Natural killer cell (primary cell): ENCODE results near the gene ANKRD11. TPM values are rescaled to one million over a fixed set of nuclear protein-coding genes. Genes with fewer than 3 reads are reported as not detected.

Experiments used
- ATAC-seq, 3 donors: fragments of 150-1000 bp in 2 of 3; fragments of 200-7000 bp in 1 of 3; cut with Tn5 transposase; 1 replicate in 1 of 3; 2 replicates in 2 of 3; pipeline ENCODE4 v1.10.0; 2021; ENCODE audit warnings: mild to moderate bottlenecking in 2 of 3, moderate library complexity in 2 of 3
- DNase-seq, 2 donors: peaks; one replicate each; pipeline versions ENCODE4 v3.0.0 to v3.0.0-alpha.2; 2013 to 2021; ENCODE audit warnings: mixed read lengths in 1 of 2
- H3K27ac ChIP-seq: one replicate; pipeline ENCODE4 v1.5.1; 2013; ENCODE audit warnings: mild to moderate bottlenecking, low read length
- H3K27me3 ChIP-seq: one replicate; pipeline ENCODE4 v1.6.1; 2013; ENCODE audit warnings: low read length; ENCODE audit not compliant: control insufficient read depth, insufficient read depth
- H3K36me3 ChIP-seq: one replicate; pipeline ENCODE4 v1.6.1; 2013; ENCODE audit warnings: low read length; ENCODE audit not compliant: control insufficient read depth, insufficient read depth
- H3K4me1 ChIP-seq: one replicate; pipeline ENCODE4 v1.6.1; 2013; ENCODE audit warnings: low read length; ENCODE audit not compliant: control insufficient read depth, insufficient read depth
- H3K4me3 ChIP-seq: one replicate; pipeline ENCODE4 v1.5.1; 2013; ENCODE audit warnings: low read length
- H3K9me3 ChIP-seq: one replicate; pipeline ENCODE4 v1.6.1; 2013; ENCODE audit warnings: low read length; ENCODE audit not compliant: control insufficient read depth, insufficient read depth
- H3K27ac Mint-ChIP-seq, 2 donors: one replicate each; pipeline ENCODE4 v1.8.0; 2022; ENCODE audit warnings: mild to moderate bottlenecking in 2 of 2, mixed read lengths in 2 of 2, moderate library complexity in 1 of 2
- H3K27me3 Mint-ChIP-seq, 2 donors: one replicate each; pipeline ENCODE4 v1.8.0; 2022; ENCODE audit warnings: low read depth in 2 of 2, mixed read lengths in 2 of 2
- H3K36me3 Mint-ChIP-seq: one replicate; pipeline ENCODE4 v1.8.0; 2022; ENCODE audit warnings: mixed read lengths
- H3K4me1 Mint-ChIP-seq, 2 donors: one replicate each; pipeline ENCODE4 v1.8.0; 2022; ENCODE audit warnings: mixed read lengths in 2 of 2
- H3K4me3 Mint-ChIP-seq: one replicate; pipeline ENCODE4 v1.8.0; 2022; ENCODE audit warnings: mild to moderate bottlenecking, moderate library complexity, mixed read lengths
- H3K9me3 Mint-ChIP-seq, 2 donors: one replicate each; pipeline ENCODE4 v1.8.0; 2022; ENCODE audit warnings: mixed read lengths in 2 of 2
- WGBS: methylation state at CpG from one replicate; pipeline ENCODE4 v1.1.7; 2013; ENCODE audit warnings: missing lambda C conversion rate; ENCODE audit not compliant: insufficient coverage; 5-methylcytosine and 5-hydroxymethylcytosine counted together
- intact Hi-C: fragments of 100-400 bp; cut with micrococcal nuclease; formaldehyde crosslinking; loops from one replicate; pipeline ENCODE4 v1.14.2; 2022
- total RNA-seq, 4 donors: library from RNA; stranded (reverse); fragments of 120-200 nt in 1 of 4; gene quantifications; one replicate each; pipeline versions ENCODE4 v1.2.3 to v1.2.4, GENCODE V29; 2013 to 2022
- TF ChIP-seq, protein P1 (sequence below): fragments of 200-600 bp; IDR thresholded peaks from one replicate; pipeline ENCODE4 v1.8.0; 2022; ENCODE audit warnings: antibody characterized with exemption

The ANKRD11 gene
- total RNA-seq, 3 donors from 2014 or later (not counting 1 experiment from before 2014, with no cell fraction given) = 230 to 299 (median 287) TPM

DNA sequence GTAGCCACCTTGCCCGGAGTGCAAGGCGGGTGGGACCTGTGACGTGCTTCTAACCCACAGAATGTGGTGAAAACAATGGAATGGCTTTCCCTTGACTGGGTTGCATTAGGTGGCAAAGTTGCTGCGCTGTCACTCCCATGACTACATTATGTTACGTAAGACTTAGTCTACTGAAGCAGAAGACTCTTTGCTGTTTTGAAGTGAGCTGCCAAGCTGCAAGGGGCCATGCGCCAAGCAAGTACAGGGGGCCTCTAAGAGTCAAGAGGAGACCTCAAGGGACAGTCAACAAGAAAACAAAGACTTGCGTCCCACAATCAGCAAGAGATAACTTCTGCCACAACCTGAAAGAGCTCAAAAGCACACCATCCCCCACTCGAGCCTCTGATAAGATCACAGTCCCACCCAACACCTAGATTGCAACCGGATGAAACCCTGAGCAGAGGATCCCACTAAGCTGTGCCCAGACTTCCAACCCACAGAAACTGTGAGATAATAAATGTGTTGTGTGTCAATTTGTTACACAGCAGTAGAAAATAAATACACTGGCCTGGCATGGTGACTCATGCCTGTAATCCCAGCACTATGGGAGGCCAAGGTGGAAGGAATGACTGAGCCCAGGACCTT is 16.5 kb downstream of the ANKRD11 start:
- intact Hi-C loops = no loop called here
- Histone ChIP-seq H3K9me3 (peaks cover 4% of the 10 kb centered on the region), H3K4me1 (peaks cover 79% of the 10 kb centered on the region), H3K27me3 (no peaks in the 10 kb centered on the region), H3K4me3 (no peak overlapping the region), H3K36me3 (no peaks in the 10 kb centered on the region), H3K27ac (no peak overlapping the region)
- TF ChIP-seq, protein P1, sequence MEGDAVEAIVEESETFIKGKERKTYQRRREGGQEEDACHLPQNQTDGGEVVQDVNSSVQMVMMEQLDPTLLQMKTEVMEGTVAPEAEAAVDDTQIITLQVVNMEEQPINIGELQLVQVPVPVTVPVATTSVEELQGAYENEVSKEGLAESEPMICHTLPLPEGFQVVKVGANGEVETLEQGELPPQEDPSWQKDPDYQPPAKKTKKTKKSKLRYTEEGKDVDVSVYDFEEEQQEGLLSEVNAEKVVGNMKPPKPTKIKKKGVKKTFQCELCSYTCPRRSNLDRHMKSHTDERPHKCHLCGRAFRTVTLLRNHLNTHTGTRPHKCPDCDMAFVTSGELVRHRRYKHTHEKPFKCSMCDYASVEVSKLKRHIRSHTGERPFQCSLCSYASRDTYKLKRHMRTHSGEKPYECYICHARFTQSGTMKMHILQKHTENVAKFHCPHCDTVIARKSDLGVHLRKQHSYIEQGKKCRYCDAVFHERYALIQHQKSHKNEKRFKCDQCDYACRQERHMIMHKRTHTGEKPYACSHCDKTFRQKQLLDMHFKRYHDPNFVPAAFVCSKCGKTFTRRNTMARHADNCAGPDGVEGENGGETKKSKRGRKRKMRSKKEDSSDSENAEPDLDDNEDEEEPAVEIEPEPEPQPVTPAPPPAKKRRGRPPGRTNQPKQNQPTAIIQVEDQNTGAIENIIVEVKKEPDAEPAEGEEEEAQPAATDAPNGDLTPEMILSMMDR = no peak
- WGBS = 66% methylated on average over 8 of the region's 9 CpGs
- peak; percentile 23 to 58 (median 35) for ATAC-seq
- DNase-seq = no peak
- Mint-ChIP-seq H3K4me1 (peaks cover 73 to 89% of the 10 kb centered on the region in 2 donors), H3K27ac (peak overlapping the region; percentile 79), H3K36me3 (no peaks in the 10 kb centered on the region), H3K9me3 (no peaks in the 10 kb centered on the region), H3K4me3 (peak overlapping the region; percentile 75), H3K27me3 (no peaks in the 10 kb centered on the region)

DNA sequence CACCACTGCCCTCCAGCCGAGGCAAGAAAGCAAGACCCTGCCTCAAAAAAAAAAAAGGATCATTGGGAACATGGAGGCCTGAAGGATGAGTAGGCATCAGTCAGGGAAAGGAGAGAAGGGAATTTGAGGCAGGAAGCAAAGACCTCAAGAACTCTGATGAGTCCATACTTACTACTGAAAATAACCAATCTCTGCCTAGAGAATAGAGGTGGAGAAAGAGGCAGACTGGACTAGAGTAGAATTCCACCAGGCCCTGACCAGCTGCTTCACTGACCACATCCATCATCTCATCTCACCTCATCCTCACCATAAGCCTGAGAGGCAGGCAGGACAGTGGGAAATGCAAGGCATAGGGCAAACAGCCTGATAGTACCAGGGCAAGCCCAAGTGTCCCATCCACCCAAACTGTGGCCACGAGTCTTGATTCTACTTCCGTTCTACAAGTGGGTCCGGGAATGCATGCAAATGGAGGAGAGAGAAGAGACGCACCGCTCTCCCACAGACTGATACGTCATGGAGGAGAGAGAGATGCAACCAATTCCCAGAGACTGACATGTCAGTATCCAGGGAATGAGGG is 17.1 kb downstream of the ANKRD11 start:
- H3K36me3 Mint-ChIP-seq = no peaks in the 10 kb centered on the region
- WGBS = 92% methylated on average over 7 of the region's 7 CpGs
- Histone ChIP-seq H3K27me3 (no peaks in the 10 kb centered on the region), H3K4me3 (no peak overlapping the region), H3K4me1 (peaks cover 77% of the 10 kb centered on the region), H3K36me3 (no peaks in the 10 kb centered on the region), H3K9me3 (peaks cover 4% of the 10 kb centered on the region), H3K27ac (no peak overlapping the region)
- H3K4me3 Mint-ChIP-seq = peak overlapping the region; percentile 75
- no peak for ATAC-seq
- peaks cover 66 to 89% of the 10 kb centered on the region in 2 donors for H3K4me1 Mint-ChIP-seq
- no peak for DNase-seq
- TF ChIP-seq, protein P1 = no peak
- H3K27me3 Mint-ChIP-seq = no peaks in the 10 kb centered on the region
- peak overlapping the region; percentile 79 for H3K27ac Mint-ChIP-seq
- intact Hi-C loops = no loop called here
- H3K9me3 Mint-ChIP-seq = no peaks in the 10 kb centered on the region

DNA sequence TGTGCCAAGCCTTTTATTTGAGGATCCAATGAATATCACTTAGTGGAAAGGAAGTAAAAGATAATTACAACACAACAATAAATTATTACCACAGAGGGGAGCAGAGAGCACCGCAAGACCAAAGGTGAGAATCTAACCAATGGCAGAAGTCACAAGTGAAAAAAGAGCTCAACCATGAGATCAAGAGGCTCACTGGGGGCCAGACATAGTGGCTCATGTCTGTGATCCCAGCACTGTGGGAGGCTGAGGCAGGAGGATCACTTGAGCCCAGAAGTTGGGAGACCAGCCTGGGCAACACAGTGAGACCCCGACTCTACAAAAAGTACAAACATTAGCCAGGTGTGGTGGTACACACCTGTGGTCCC is 17.7 kb downstream of the ANKRD11 start:
- 63% methylated on average over 2 of the region's 2 CpGs for WGBS

More for the DNA sequence above, 17.7 kb downstream of the ANKRD11 start:
- ATAC-seq = peak; percentile 49 to 75 (median 52)
- H3K4me3 ChIP-seq = no peak overlapping the region
- H3K9me3 ChIP-seq = peaks cover 4% of the 10 kb centered on the region
- Mint-ChIP-seq H3K36me3 (no peaks in the 10 kb centered on the region), H3K4me3 (peak overlapping the region; percentile 65), H3K9me3 (no peaks in the 10 kb centered on the region), H3K27me3 (no peaks in the 10 kb centered on the region), H3K4me1 (peaks cover 61 to 89% of the 10 kb centered on the region in 2 donors), H3K27ac (peak overlapping the region; percentile 79)
- intact Hi-C loops = no loop called here
- TF ChIP-seq, protein P1 = no peak
- no peak overlapping the region for H3K27ac ChIP-seq
- peaks cover 77% of the 10 kb centered on the region for H3K4me1 ChIP-seq
- no peaks in the 10 kb centered on the region for H3K36me3 ChIP-seq
- DNase-seq = peak in 1 of 2 donors; percentile 55
- no peaks in the 10 kb centered on the region for H3K27me3 ChIP-seq
